IMR-90 (cell line): ENCODE data around the gene ACVRL1. TPM values are rescaled to one million over a fixed set of nuclear protein-coding genes. Genes with fewer than 3 reads are reported as not detected.

Source experiments
- ATAC-seq: fragments of 200-7000 bp; cut with Tn5 transposase; 2 replicates; pipeline ENCODE4 v1.9.1; 2020; ENCODE audit warnings: low read depth, mild to moderate bottlenecking, moderate library complexity
- BruUV-seq: library from RNA; stranded (reverse); fragments of 400-500 nt; replicated peaks from 2 replicates; lab custom pipeline; 2021; lab: Mats Ljungman, UMichigan
- CTCF ChIA-PET: fragments of 300-600 bp; formaldehyde crosslinking; extraction: SDS; loops from one replicate; lab custom pipeline; 2021; ENCODE audit warnings: antibody characterized with exemption; lab: Yijun Ruan, JAX
- POLR2A ChIA-PET: fragments of 300-600 bp; sonication (Branson Sonifier 250); formaldehyde crosslinking; loops from one replicate; lab custom pipeline; 2022; ENCODE audit warnings: antibody characterized with exemption; ENCODE audit not compliant: unreplicated experiment; lab: Charles Lee
- DNase-seq: peaks from one replicate; pipeline ENCODE4 v3.0.0; 2013
- H2AFZ ChIP-seq: replicated peaks from 2 replicates; pipeline ENCODE3; 2013; ENCODE audit warnings: low read length, mild to moderate bottlenecking; ENCODE audit not compliant: poor library complexity
- H2AK5ac ChIP-seq: 2 replicates; pipeline ENCODE4 v1.6.1; 2013; ENCODE audit warnings: low read depth, low read length, inconsistent platforms
- H2AK9ac ChIP-seq: replicated peaks from 2 replicates; pipeline ENCODE3; 2013; ENCODE audit warnings: mild to moderate bottlenecking, low read depth, low read length, moderate library complexity; ENCODE audit not compliant: poor library complexity
- H2BK120ac ChIP-seq: 2 replicates; pipeline ENCODE4 v1.6.1; 2013; ENCODE audit warnings: low read depth, low read length, inconsistent platforms
- H2BK15ac ChIP-seq: 3 replicates; pipeline ENCODE4 v1.6.1; 2013; ENCODE audit warnings: low read depth, low read length, inconsistent platforms
- H2BK20ac ChIP-seq: 2 replicates; pipeline ENCODE4 v1.6.1; 2013; ENCODE audit warnings: low read depth, mild to moderate bottlenecking, inconsistent platforms, low read length, moderate library complexity
- H2BK5ac ChIP-seq: 2 replicates; pipeline ENCODE4 v1.6.1; 2013; ENCODE audit warnings: mild to moderate bottlenecking, low read depth, low read length, inconsistent platforms; ENCODE audit not compliant: poor library complexity, severe bottlenecking
- H3K14ac ChIP-seq: replicated peaks from 2 replicates; pipeline ENCODE4 v1.6.1; 2013; ENCODE audit warnings: low read depth, low read length, inconsistent platforms
- H3K18ac ChIP-seq: 2 replicates; pipeline ENCODE4 v1.6.1; 2013; ENCODE audit warnings: low read depth, low read length, control low read depth
- H3K23ac ChIP-seq: 2 replicates; pipeline ENCODE4 v1.6.1; 2013; ENCODE audit warnings: low read depth, low read length, inconsistent platforms
- H3K27ac ChIP-seq: 2 replicates; pipeline ENCODE4 v1.5.1; 2013; ENCODE audit warnings: mild to moderate bottlenecking, control low read depth, low read length; ENCODE audit not compliant: insufficient read depth
- H3K27me3 ChIP-seq: 2 replicates; pipeline ENCODE4 v1.6.1; 2013; ENCODE audit warnings: low read length; ENCODE audit not compliant: control insufficient read depth, insufficient read depth
- H3K36me3 ChIP-seq: 2 replicates; pipeline ENCODE4 v1.6.1; 2013; ENCODE audit warnings: low read length, mixed read lengths; ENCODE audit not compliant: control insufficient read depth, insufficient read depth
- H3K4ac ChIP-seq: 2 replicates; pipeline ENCODE4 v1.6.1; 2013; ENCODE audit warnings: low read depth, low read length, inconsistent platforms
- H3K4me1 ChIP-seq: 2 replicates; pipeline ENCODE4 v1.6.1; 2013; ENCODE audit warnings: low read length, mixed read lengths; ENCODE audit not compliant: control insufficient read depth, insufficient read depth
- H3K4me2 ChIP-seq: 2 replicates; pipeline ENCODE4 v1.6.1; 2013; ENCODE audit warnings: low read depth, mild to moderate bottlenecking, control low read depth, low read length, moderate library complexity
- H3K4me3 ChIP-seq: 2 replicates; pipeline ENCODE4 v1.5.1; 2013; ENCODE audit warnings: low read depth, mild to moderate bottlenecking, control low read depth, low read length, moderate library complexity; ENCODE audit not compliant: insufficient read depth
- H3K56ac ChIP-seq: 2 replicates; pipeline ENCODE4 v1.6.1; 2013; ENCODE audit warnings: low read length, inconsistent platforms; ENCODE audit not compliant: insufficient read depth; ENCODE audit errors: extremely low read depth
- H3K79me1 ChIP-seq, 2 experiments: 2 replicates each; pipeline ENCODE4 v1.6.1; 2013; ENCODE audit warnings: low read length in 2 of 2, inconsistent platforms in 1 of 2, low read depth in 1 of 2
- H3K9ac ChIP-seq: 2 replicates; pipeline ENCODE4 v1.6.1; 2013; ENCODE audit warnings: low read depth, low read length, control low read depth
- H3K9me1 ChIP-seq: 2 replicates; pipeline ENCODE4 v1.6.1; 2013; ENCODE audit warnings: low read length, inconsistent platforms; ENCODE audit not compliant: insufficient read depth
- H3K9me3 ChIP-seq: 2 replicates; pipeline ENCODE4 v1.6.1; 2013; ENCODE audit warnings: low read length; ENCODE audit not compliant: control insufficient read depth, insufficient read depth
- H4K20me1 ChIP-seq: 2 replicates; pipeline ENCODE4 v1.6.1; 2013; ENCODE audit warnings: low read length, inconsistent platforms; ENCODE audit not compliant: insufficient read depth
- H4K5ac ChIP-seq: 2 replicates; pipeline ENCODE4 v1.6.1; 2013; ENCODE audit warnings: mild to moderate bottlenecking, low read depth, low read length, control low read depth
- H4K8ac ChIP-seq, 2 experiments: 2 replicates each; pipeline ENCODE4 v1.6.1; 2013; ENCODE audit warnings: low read depth in 2 of 2, low read length in 2 of 2, control low read depth in 1 of 2, inconsistent platforms in 1 of 2
- H4K91ac ChIP-seq: 2 replicates; pipeline ENCODE4 v1.6.1; 2013; ENCODE audit warnings: low read depth, low read length, inconsistent platforms; ENCODE audit not compliant: insufficient read depth
- RFX5 ChIP-seq: IDR thresholded peaks from 2 replicates; pipeline ENCODE4 v1.8.0; 2012; ENCODE audit warnings: low read depth, mild to moderate bottlenecking, low read length, moderate library complexity
- WGBS, 2 experiments: methylation state at CpG; one replicate each; pipeline versions ENCODE4 v1.1.5 to v1.1.7; 2013; ENCODE audit warnings: missing lambda C conversion rate in 2 of 2; ENCODE audit not compliant: insufficient read length in 1 of 2; ENCODE audit errors: extremely low coverage in 2 of 2; 5-methylcytosine and 5-hydroxymethylcytosine counted together
- dilution Hi-C: fragments of 300-500 bp; cut with HindIII; formaldehyde crosslinking; loops from one replicate; pipeline ENCODE4 v1.14.3; 2018; ENCODE audit warnings: low sequenced_read_pairs; ENCODE audit not compliant: unreplicated experiment
- in situ Hi-C: fragments of 300-500 bp; cut with MboI; formaldehyde crosslinking; loops from 3 replicates; pipeline ENCODE4 v1.14.3; 2019; ENCODE audit warnings: low sequenced_read_pairs, inconsistent platforms, mixed read lengths
- intact Hi-C: fragments of 100-400 bp; cut with micrococcal nuclease; formaldehyde crosslinking; loops from 2 replicates; pipeline ENCODE4 v1.10.0; 2022
- polyA plus RNA-seq, 3 experiments: library from polyadenylated mRNA; depleted of rRNA; stranded (reverse); fragments of >200 nt; gene quantifications; 2 replicates each; pipeline ENCODE4 v1.2.3, GENCODE V29; 2012; ENCODE audit warnings: low replicate concordance in 1 of 3
- total RNA-seq: library from RNA; depleted of rRNA; stranded (reverse); fragments of >200 nt; gene quantifications from 2 replicates; pipeline ENCODE4 v1.2.3, GENCODE V29; 2012

ACVRL1 gene
- total and polyA plus RNA-seq, 2 of the 4 experiments (the other 2 are of a cell fraction), result 6.4 to 7.5 TPM

GRCh38 chr12:51908876-51909592 is 1.7 kb downstream of the ACVRL1 start:
- dilution Hi-C loops, result no loop called here
- H4K8ac ChIP-seq, result peak overlapping the region; percentile 9 to 17; a peak in 2 of 4 replicates
- CTCF ChIA-PET, result interaction anchor here (2.4 kb wide), 1 partner anchor 14 kb away, joined by 8 read pairs; no protein-coding TSS in a partner anchor
- no peak overlapping the region for H2BK20ac ChIP-seq
- H3K79me1 ChIP-seq, result peaks cover 0 to 35% of the 10 kb centered on the region in 2 experiments; a peak in 3 of 4 replicates
- H3K18ac ChIP-seq, result no peak overlapping the region
- H2AFZ ChIP-seq, result no peak overlapping the region
- no peak overlapping the region for H3K27ac ChIP-seq
- H3K4me2 ChIP-seq, result no peak overlapping the region
- H2AK5ac ChIP-seq, result peak overlapping the region; percentile 44
- no peak overlapping the region for H4K5ac ChIP-seq
- H3K9me1 ChIP-seq, result peaks cover 51% of the 10 kb centered on the region
- WGBS, 2 experiments, result 100% methylated on average over 1 of the region's 9 CpGs; no CpG with 5 or more reads in 1 of the 2 experiments
- H3K4ac ChIP-seq, result peak overlapping the region; percentile 10; the same call in 1 of the 2 replicates
- no peak overlapping the region for H2BK5ac ChIP-seq
- H4K20me1 ChIP-seq, result no peaks in the 10 kb centered on the region
- H3K23ac ChIP-seq, result 0 out of 2 replicates have a peak overlapping the region, but pooled peaks have one; percentile 34
- no peak overlapping the region for H4K91ac ChIP-seq
- POLR2A ChIA-PET, result no interaction called here
- TF ChIP-seq RFX5, result no peak
- H3K4me1 ChIP-seq, result peaks cover 53% of the 10 kb centered on the region
- in situ Hi-C loops, result no loop called here
- intact Hi-C loops, result no loop called here
- 0 out of 2 replicates have a peak overlapping the region, but pooled peaks have one; percentile 6 for H3K14ac ChIP-seq
- peak overlapping the region; percentile 14; the same call in 1 of the 2 replicates for H2BK120ac ChIP-seq
- no peak overlapping the region for H3K9ac ChIP-seq
- no peak for ATAC-seq
- no peak overlapping the region for H3K56ac ChIP-seq
- BruUV-seq, result no TSS peak
- no peak overlapping the region for H2AK9ac ChIP-seq
- peak overlapping the region; percentile 43; the same call in 1 of the 3 replicates for H2BK15ac ChIP-seq
- no peak overlapping the region for H3K4me3 ChIP-seq
- H3K27me3 ChIP-seq, result no peaks in the 10 kb centered on the region
- DNase-seq, result no peak
- no peaks in the 10 kb centered on the region for H3K36me3 ChIP-seq
- no peaks in the 10 kb centered on the region for H3K9me3 ChIP-seq
